ENCODE measurements around the gene BCKDHA. TPM values are rescaled to one million over a fixed set of nuclear protein-coding genes. Genes with fewer than 3 reads are reported as not detected.
"Not testable (repeated sequence)": the region's sequence is repeated elsewhere in the genome, so short reads cannot be mapped to it uniquely, and the experiment has no call there.

BCKDHA gene
- total RNA-seq, 3 donors from 2014 or later (not counting 1 experiment from before 2014, with no cell fraction given), result 26.5 to 29.0 (median 28.3) TPM

- Histone ChIP-seq H3K4me1 (ENCODE audit: control insufficient read depth, insufficient read depth, low read length) (peaks cover 19% of the 10 kb centered on the region), H3K4me3 (ENCODE audit: low read length) (no peak overlapping the region), H3K27me3 (ENCODE audit: control insufficient read depth, insufficient read depth, low read length) (no peaks in the 10 kb centered on the region), H3K27ac (ENCODE audit: low read length) (no peak overlapping the region), H3K9me3 (ENCODE audit: control insufficient read depth, insufficient read depth, low read length) (no peaks in the 10 kb centered on the region), H3K36me3 (ENCODE audit: control insufficient read depth, insufficient read depth, low read length) (no peaks in the 10 kb centered on the region)
- ATAC-seq (peak; percentile 21 to 57 (median 48)), DNase-seq (peak in 1 of 2 donors; percentile 51)
- no peaks in the 10 kb centered on the region for H3K9me3 Mint-ChIP-seq
- WGBS (ENCODE audit: insufficient coverage), result 45% methylated on average over 9 of the region's 9 CpGs
- H3K4me3 Mint-ChIP-seq, result no peak overlapping the region
- TF ChIP-seq CTCF (IDR thresholded peaks at IDR 0.05), result no peak
- H3K4me1 Mint-ChIP-seq, result peaks cover 9 to 24% of the 10 kb centered on the region in 2 donors
- peak overlapping the region in 1 of 2 donors; percentile 72 for H3K27ac Mint-ChIP-seq
- no peaks in the 10 kb centered on the region for H3K27me3 Mint-ChIP-seq (ENCODE audit: low read depth in 2 of 2)
- no peaks in the 10 kb centered on the region for H3K36me3 Mint-ChIP-seq
- intact Hi-C loops (cut with micrococcal nuclease), result no loop called here
Observed at GRCh38 chr19:41377977-41378709, 19.5 kb upstream of the BCKDHA start.

GRCh38 chr19:41381536-41381935 is 16.1 kb upstream of the BCKDHA start:
- H3K4me3 ChIP-seq (ENCODE audit: low read length); H3K27ac ChIP-seq (ENCODE audit: low read length); H3K27me3 Mint-ChIP-seq (ENCODE audit: low read depth in 2 of 2); H3K27ac Mint-ChIP-seq; H3K9me3 ChIP-seq (ENCODE audit: control insufficient read depth, insufficient read depth, low read length); H3K4me1 ChIP-seq (ENCODE audit: control insufficient read depth, insufficient read depth, low read length); H3K36me3 Mint-ChIP-seq; H3K9me3 Mint-ChIP-seq; intact Hi-C loops (cut with micrococcal nuclease); H3K27me3 ChIP-seq (ENCODE audit: control insufficient read depth, insufficient read depth, low read length); ATAC-seq; DNase-seq; H3K4me3 Mint-ChIP-seq; H3K36me3 ChIP-seq (ENCODE audit: control insufficient read depth, insufficient read depth, low read length): not testable (repeated sequence)
- WGBS (ENCODE audit: insufficient coverage), result 95% methylated on average over 8 of the region's 8 CpGs
- H3K4me1 Mint-ChIP-seq, result peaks cover 7 to 15% of the 10 kb centered on the region in 2 donors

GRCh38 chr19:41384351-41384750 is 13.3 kb upstream of the BCKDHA start:
- H3K27ac ChIP-seq (ENCODE audit: low read length), result no peak overlapping the region
- H3K9me3 Mint-ChIP-seq, result no peaks in the 10 kb centered on the region
- H3K36me3 Mint-ChIP-seq, result no peaks in the 10 kb centered on the region
- no peak for ATAC-seq
- no peak for DNase-seq
- H3K36me3 ChIP-seq (ENCODE audit: control insufficient read depth, insufficient read depth, low read length), result peaks cover 6% of the 10 kb centered on the region
- H3K4me1 ChIP-seq (ENCODE audit: control insufficient read depth, insufficient read depth, low read length), result no peaks in the 10 kb centered on the region
- intact Hi-C loops (cut with micrococcal nuclease), result no loop called here
- H3K9me3 ChIP-seq (ENCODE audit: control insufficient read depth, insufficient read depth, low read length), result no peaks in the 10 kb centered on the region
- H3K27me3 Mint-ChIP-seq (ENCODE audit: low read depth in 2 of 2), result no peaks in the 10 kb centered on the region
- H3K4me3 Mint-ChIP-seq, result no peak overlapping the region
- H3K4me1 Mint-ChIP-seq, result no peaks in the 10 kb centered on the region
- no peak overlapping the region for H3K27ac Mint-ChIP-seq
- 95% methylated on average over 5 of the region's 5 CpGs for WGBS (ENCODE audit: insufficient coverage)
- TF ChIP-seq CTCF (IDR thresholded peaks at IDR 0.05), result no peak
- no peaks in the 10 kb centered on the region for H3K27me3 ChIP-seq (ENCODE audit: control insufficient read depth, insufficient read depth, low read length)
- no peak overlapping the region for H3K4me3 ChIP-seq (ENCODE audit: low read length)

GRCh38 chr19:41386442-41386841 is 11.2 kb upstream of the BCKDHA start:
- no peaks in the 10 kb centered on the region for H3K9me3 Mint-ChIP-seq
- peaks cover 23% of the 10 kb centered on the region for H3K36me3 ChIP-seq (ENCODE audit: control insufficient read depth, insufficient read depth, low read length)
- H3K36me3 Mint-ChIP-seq, result no peaks in the 10 kb centered on the region

More at GRCh38 chr19:41386442-41386841, 11.2 kb upstream of the BCKDHA start:
- TF ChIP-seq CTCF (IDR thresholded peaks at IDR 0.05), result no peak
- no peak overlapping the region for H3K4me3 Mint-ChIP-seq
- no peak overlapping the region for H3K27ac ChIP-seq (ENCODE audit: low read length)
- H3K4me1 ChIP-seq (ENCODE audit: control insufficient read depth, insufficient read depth, low read length), result no peaks in the 10 kb centered on the region
- DNase-seq (no peak), ATAC-seq (no peak)
- H3K27ac Mint-ChIP-seq, result no peak overlapping the region
- no peaks in the 10 kb centered on the region for H3K27me3 Mint-ChIP-seq (ENCODE audit: low read depth in 2 of 2)
- H3K9me3 ChIP-seq (ENCODE audit: control insufficient read depth, insufficient read depth, low read length), result no peaks in the 10 kb centered on the region
- H3K4me1 Mint-ChIP-seq, result no peaks in the 10 kb centered on the region
- 95% methylated on average over 13 of the region's 13 CpGs for WGBS (ENCODE audit: insufficient coverage)
- intact Hi-C loops (cut with micrococcal nuclease), result no loop called here
- H3K27me3 ChIP-seq (ENCODE audit: control insufficient read depth, insufficient read depth, low read length), result no peaks in the 10 kb centered on the region
- H3K4me3 ChIP-seq (ENCODE audit: low read length), result no peak overlapping the region
